Panc1 (cell line): Measurements from ENCODE around the gene CTAG1A.
"Not testable (repeated sequence)": the region's sequence is repeated elsewhere in the genome, so short reads cannot be mapped to it uniquely, and the experiment has no call there.

Source experiments
- POLR2AphosphoS5 ChIP-seq: IDR thresholded peaks from 2 replicates; pipeline ENCODE4 v1.6.1; 2012; ENCODE audit warnings: mild to moderate bottlenecking, low read depth, low read length, moderate library complexity
- TF ChIP-seq, protein P1 (sequence below): fragments of 450-650 bp; IDR thresholded peaks from 2 replicates; pipeline ENCODE4 v1.5.1; 2017; ENCODE audit warnings: mild to moderate bottlenecking
- TF ChIP-seq, protein P2 (sequence below), 2 experiments: IDR thresholded peaks; 2 replicates each; pipeline ENCODE4 v1.6.1; 2011 to 2012; ENCODE audit warnings: low read depth in 2 of 2, control low read depth in 1 of 2, low read length in 1 of 2, mild to moderate bottlenecking in 1 of 2, moderate library complexity in 1 of 2; ENCODE audit not compliant: insufficient read depth in 1 of 2

DNA sequence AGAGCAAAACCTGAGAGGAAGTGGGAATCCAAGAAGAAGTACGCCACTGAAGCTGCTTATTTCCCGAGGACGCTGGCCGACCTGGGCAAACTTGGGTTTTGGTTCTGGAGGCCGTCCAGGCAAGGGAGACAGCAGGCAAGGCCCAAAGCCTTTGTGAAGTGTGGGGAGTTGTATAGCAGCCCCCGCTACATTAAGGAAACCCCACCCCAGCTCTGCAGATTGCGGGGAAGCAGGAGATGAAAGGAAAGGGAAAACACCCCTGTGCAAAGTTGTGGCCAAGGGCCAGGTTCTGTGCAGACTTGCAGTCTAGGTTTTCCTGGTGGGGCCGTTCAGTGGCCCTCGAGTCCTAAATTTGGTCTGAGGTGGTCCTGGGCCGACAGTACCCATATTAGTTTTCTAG, 11.9 kb upstream of the CTAG1A start:
- TF ChIP-seq, protein P1, sequence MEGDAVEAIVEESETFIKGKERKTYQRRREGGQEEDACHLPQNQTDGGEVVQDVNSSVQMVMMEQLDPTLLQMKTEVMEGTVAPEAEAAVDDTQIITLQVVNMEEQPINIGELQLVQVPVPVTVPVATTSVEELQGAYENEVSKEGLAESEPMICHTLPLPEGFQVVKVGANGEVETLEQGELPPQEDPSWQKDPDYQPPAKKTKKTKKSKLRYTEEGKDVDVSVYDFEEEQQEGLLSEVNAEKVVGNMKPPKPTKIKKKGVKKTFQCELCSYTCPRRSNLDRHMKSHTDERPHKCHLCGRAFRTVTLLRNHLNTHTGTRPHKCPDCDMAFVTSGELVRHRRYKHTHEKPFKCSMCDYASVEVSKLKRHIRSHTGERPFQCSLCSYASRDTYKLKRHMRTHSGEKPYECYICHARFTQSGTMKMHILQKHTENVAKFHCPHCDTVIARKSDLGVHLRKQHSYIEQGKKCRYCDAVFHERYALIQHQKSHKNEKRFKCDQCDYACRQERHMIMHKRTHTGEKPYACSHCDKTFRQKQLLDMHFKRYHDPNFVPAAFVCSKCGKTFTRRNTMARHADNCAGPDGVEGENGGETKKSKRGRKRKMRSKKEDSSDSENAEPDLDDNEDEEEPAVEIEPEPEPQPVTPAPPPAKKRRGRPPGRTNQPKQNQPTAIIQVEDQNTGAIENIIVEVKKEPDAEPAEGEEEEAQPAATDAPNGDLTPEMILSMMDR = not testable (repeated sequence)
- not testable (repeated sequence) for TF ChIP-seq POLR2AphosphoS5
- TF ChIP-seq, protein P2, sequence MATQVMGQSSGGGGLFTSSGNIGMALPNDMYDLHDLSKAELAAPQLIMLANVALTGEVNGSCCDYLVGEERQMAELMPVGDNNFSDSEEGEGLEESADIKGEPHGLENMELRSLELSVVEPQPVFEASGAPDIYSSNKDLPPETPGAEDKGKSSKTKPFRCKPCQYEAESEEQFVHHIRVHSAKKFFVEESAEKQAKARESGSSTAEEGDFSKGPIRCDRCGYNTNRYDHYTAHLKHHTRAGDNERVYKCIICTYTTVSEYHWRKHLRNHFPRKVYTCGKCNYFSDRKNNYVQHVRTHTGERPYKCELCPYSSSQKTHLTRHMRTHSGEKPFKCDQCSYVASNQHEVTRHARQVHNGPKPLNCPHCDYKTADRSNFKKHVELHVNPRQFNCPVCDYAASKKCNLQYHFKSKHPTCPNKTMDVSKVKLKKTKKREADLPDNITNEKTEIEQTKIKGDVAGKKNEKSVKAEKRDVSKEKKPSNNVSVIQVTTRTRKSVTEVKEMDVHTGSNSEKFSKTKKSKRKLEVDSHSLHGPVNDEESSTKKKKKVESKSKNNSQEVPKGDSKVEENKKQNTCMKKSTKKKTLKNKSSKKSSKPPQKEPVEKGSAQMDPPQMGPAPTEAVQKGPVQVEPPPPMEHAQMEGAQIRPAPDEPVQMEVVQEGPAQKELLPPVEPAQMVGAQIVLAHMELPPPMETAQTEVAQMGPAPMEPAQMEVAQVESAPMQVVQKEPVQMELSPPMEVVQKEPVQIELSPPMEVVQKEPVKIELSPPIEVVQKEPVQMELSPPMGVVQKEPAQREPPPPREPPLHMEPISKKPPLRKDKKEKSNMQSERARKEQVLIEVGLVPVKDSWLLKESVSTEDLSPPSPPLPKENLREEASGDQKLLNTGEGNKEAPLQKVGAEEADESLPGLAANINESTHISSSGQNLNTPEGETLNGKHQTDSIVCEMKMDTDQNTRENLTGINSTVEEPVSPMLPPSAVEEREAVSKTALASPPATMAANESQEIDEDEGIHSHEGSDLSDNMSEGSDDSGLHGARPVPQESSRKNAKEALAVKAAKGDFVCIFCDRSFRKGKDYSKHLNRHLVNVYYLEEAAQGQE (IDR thresholded peaks at IDR 0.05; ENCODE audit: insufficient read depth in 1 of 2, low read depth in 2 of 2, low read length in 1 of 2) = not testable (repeated sequence)
